ENCODE data around the gene SERPINB10.

DNA sequence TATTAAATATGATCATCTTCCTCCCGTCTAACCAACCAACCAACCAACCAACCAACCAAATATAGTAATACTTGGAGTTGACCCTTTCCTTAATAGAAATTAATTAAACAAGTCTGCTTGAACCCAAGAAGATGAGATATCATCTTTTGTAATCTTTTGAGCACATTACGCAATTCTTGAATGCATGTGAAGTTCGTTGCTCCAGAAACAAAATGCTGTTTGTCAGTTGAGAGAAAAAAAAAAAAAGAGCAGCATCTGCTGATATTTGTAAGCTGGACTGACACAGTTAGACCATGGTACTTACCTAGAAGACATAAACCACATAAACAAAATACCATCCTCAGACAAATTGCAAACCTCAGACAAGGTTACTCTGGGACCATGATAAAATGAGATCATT is 29.4 kb upstream of the SERPINB10 start:
- TF ChIP-seq, protein P1, sequence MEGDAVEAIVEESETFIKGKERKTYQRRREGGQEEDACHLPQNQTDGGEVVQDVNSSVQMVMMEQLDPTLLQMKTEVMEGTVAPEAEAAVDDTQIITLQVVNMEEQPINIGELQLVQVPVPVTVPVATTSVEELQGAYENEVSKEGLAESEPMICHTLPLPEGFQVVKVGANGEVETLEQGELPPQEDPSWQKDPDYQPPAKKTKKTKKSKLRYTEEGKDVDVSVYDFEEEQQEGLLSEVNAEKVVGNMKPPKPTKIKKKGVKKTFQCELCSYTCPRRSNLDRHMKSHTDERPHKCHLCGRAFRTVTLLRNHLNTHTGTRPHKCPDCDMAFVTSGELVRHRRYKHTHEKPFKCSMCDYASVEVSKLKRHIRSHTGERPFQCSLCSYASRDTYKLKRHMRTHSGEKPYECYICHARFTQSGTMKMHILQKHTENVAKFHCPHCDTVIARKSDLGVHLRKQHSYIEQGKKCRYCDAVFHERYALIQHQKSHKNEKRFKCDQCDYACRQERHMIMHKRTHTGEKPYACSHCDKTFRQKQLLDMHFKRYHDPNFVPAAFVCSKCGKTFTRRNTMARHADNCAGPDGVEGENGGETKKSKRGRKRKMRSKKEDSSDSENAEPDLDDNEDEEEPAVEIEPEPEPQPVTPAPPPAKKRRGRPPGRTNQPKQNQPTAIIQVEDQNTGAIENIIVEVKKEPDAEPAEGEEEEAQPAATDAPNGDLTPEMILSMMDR (IDR thresholded peaks at IDR 0.05) = no peak
- TF ChIP-seq ESRRA (CRISPR knock-in tag; IDR thresholded peaks at IDR 0.05; ENCODE audit: borderline replicate concordance) (no peak), SMAD3 (CRISPR knock-in tag; IDR thresholded peaks at IDR 0.05; ENCODE audit: borderline replicate concordance) (no peak), RELA (CRISPR knock-in tag; IDR thresholded peaks at IDR 0.05; ENCODE audit: borderline replicate concordance) (no peak)
- TF ChIP-seq, protein P2, sequence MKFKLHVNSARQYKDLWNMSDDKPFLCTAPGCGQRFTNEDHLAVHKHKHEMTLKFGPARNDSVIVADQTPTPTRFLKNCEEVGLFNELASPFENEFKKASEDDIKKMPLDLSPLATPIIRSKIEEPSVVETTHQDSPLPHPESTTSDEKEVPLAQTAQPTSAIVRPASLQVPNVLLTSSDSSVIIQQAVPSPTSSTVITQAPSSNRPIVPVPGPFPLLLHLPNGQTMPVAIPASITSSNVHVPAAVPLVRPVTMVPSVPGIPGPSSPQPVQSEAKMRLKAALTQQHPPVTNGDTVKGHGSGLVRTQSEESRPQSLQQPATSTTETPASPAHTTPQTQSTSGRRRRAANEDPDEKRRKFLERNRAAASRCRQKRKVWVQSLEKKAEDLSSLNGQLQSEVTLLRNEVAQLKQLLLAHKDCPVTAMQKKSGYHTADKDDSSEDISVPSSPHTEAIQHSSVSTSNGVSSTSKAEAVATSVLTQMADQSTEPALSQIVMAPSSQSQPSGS (CRISPR knock-in tag; IDR thresholded peaks at IDR 0.05; ENCODE audit: borderline replicate concordance, low read depth) = no peak
- TF ChIP-seq, protein P3, sequence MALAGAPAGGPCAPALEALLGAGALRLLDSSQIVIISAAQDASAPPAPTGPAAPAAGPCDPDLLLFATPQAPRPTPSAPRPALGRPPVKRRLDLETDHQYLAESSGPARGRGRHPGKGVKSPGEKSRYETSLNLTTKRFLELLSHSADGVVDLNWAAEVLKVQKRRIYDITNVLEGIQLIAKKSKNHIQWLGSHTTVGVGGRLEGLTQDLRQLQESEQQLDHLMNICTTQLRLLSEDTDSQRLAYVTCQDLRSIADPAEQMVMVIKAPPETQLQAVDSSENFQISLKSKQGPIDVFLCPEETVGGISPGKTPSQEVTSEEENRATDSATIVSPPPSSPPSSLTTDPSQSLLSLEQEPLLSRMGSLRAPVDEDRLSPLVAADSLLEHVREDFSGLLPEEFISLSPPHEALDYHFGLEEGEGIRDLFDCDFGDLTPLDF (CRISPR knock-in tag; IDR thresholded peaks at IDR 0.05) = no peak
- TF ChIP-seq, protein P4, sequence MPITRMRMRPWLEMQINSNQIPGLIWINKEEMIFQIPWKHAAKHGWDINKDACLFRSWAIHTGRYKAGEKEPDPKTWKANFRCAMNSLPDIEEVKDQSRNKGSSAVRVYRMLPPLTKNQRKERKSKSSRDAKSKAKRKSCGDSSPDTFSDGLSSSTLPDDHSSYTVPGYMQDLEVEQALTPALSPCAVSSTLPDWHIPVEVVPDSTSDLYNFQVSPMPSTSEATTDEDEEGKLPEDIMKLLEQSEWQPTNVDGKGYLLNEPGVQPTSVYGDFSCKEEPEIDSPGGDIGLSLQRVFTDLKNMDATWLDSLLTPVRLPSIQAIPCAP (CRISPR knock-in tag; IDR thresholded peaks at IDR 0.05) = no peak
- TF ChIP-seq, protein P5, sequence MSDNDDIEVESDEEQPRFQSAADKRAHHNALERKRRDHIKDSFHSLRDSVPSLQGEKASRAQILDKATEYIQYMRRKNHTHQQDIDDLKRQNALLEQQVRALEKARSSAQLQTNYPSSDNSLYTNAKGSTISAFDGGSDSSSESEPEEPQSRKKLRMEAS (CRISPR knock-in tag; IDR thresholded peaks at IDR 0.05) = no peak
